Astrocyte of the cerebellum (primary cell): ENCODE data around the gene NUP214.
A peak's percentile ranks its signal among the peaks of the same experiment; 100 is the strongest.
"Not testable (repeated sequence)": the region's sequence is repeated elsewhere in the genome, so short reads cannot be mapped to it uniquely, and the experiment has no call there.

Experiments
- DNase-seq: peaks from one replicate; pipeline ENCODE4 v3.0.0-alpha.2; 2011; ENCODE audit warnings: low read depth
- H3K4me3 ChIP-seq: 2 replicates; pipeline ENCODE4 v1.5.1; 2011; ENCODE audit warnings: mild to moderate bottlenecking, low read depth, low read length, moderate library complexity
- CTCF ChIP-seq: IDR thresholded peaks from 2 replicates; pipeline ENCODE4 v1.5.1; 2012; ENCODE audit warnings: low read length, low read depth, moderate library complexity, mild to moderate bottlenecking; ENCODE audit errors: missing control alignments
- in situ Hi-C: cut with HindIII; loops from 2 replicates; pipeline ENCODE4 v1.10.0; 2017; ENCODE audit warnings: low sequenced_read_pairs

NUP214 gene

GRCh38 chr9:131198041-131198715 lies 72.8 kb downstream of the NUP214 start:
- no peak for DNase-seq
- in situ Hi-C loops, result no loop called here
- no peak overlapping the region for H3K4me3 ChIP-seq
- no peak for TF ChIP-seq CTCF

GRCh38 chr9:131201856-131202255 lies 76.5 kb downstream of the NUP214 start:
- DNase-seq, result no peak
- no peak overlapping the region for H3K4me3 ChIP-seq
- in situ Hi-C loops, result no loop called here
- TF ChIP-seq CTCF, result no peak

- in situ Hi-C loops, result no loop called here
These were observed 78.2 kb downstream of the NUP214 start for GRCh38 chr9:131203431-131204218.

GRCh38 chr9:131204285-131204684 lies 78.9 kb downstream of the NUP214 start:
- in situ Hi-C loops, result no loop called here
- no peak for DNase-seq
- TF ChIP-seq CTCF, result no peak

More at GRCh38 chr9:131203431-131204218, 78.2 kb downstream of the NUP214 start:
- H3K4me3 ChIP-seq, result no peak overlapping the region
- TF ChIP-seq CTCF, result peak; percentile 49
- no peak for DNase-seq

GRCh38 chr9:131206495-131206894 lies 81.1 kb downstream of the NUP214 start:
- TF ChIP-seq CTCF, result no peak
- in situ Hi-C loops, result no loop called here

More at GRCh38 chr9:131204285-131204684, 78.9 kb downstream of the NUP214 start:
- H3K4me3 ChIP-seq, result no peak overlapping the region

GRCh38 chr9:131211920-131212319 lies 86.5 kb downstream of the NUP214 start:
- H3K4me3 ChIP-seq, in situ Hi-C loops, DNase-seq: not testable (repeated sequence)

More at GRCh38 chr9:131206495-131206894, 81.1 kb downstream of the NUP214 start:
- no peak overlapping the region for H3K4me3 ChIP-seq
- no peak for DNase-seq
